ES-I3 (cell line): ENCODE results near the gene RAI1.

Experiments used
- H3K36me3 ChIP-seq: 2 replicates; pipeline ENCODE4 v1.6.1; 2013; ENCODE audit warnings: mild to moderate bottlenecking, low read length, control low read depth, moderate library complexity; ENCODE audit not compliant: insufficient read depth
- H3K4me1 ChIP-seq: 2 replicates; pipeline ENCODE4 v1.6.1; 2013; ENCODE audit warnings: mild to moderate bottlenecking, control low read depth, low read length; ENCODE audit not compliant: insufficient read depth
- H3K9ac ChIP-seq: 2 replicates; pipeline ENCODE4 v1.6.1; 2013; ENCODE audit warnings: low read depth, mild to moderate bottlenecking, low read length, moderate library complexity
- H3K9me3 ChIP-seq: 2 replicates; pipeline ENCODE4 v1.6.1; 2013; ENCODE audit warnings: mild to moderate bottlenecking, low read length, moderate library complexity; ENCODE audit not compliant: control insufficient read depth, insufficient read depth

RAI1 gene

GRCh38 chr17:17788967-17789366 lies 107.7 kb downstream of the RAI1 start:
- no peaks in the 10 kb centered on the region for H3K9me3 ChIP-seq
- H3K4me1 ChIP-seq, result peaks cover 33% of the 10 kb centered on the region

GRCh38 chr17:17789410-17789809 lies 108.2 kb downstream of the RAI1 start:
- H3K9me3 ChIP-seq, result no peaks in the 10 kb centered on the region
- H3K4me1 ChIP-seq, result peaks cover 33% of the 10 kb centered on the region
- no peak overlapping the region for H3K9ac ChIP-seq
- no peaks in the 10 kb centered on the region for H3K36me3 ChIP-seq

More at GRCh38 chr17:17788967-17789366, 107.7 kb downstream of the RAI1 start:
- H3K9ac ChIP-seq, result no peak overlapping the region
- no peaks in the 10 kb centered on the region for H3K36me3 ChIP-seq

GRCh38 chr17:17789828-17790636 lies 108.8 kb downstream of the RAI1 start:
- H3K9ac ChIP-seq, result no peak overlapping the region
- H3K4me1 ChIP-seq, result peaks cover 28% of the 10 kb centered on the region
- no peaks in the 10 kb centered on the region for H3K9me3 ChIP-seq
- no peaks in the 10 kb centered on the region for H3K36me3 ChIP-seq

- Histone ChIP-seq H3K9ac (no peak overlapping the region), H3K9me3 (no peaks in the 10 kb centered on the region), H3K36me3 (no peaks in the 10 kb centered on the region), H3K4me1 (peaks cover 21% of the 10 kb centered on the region)
Observed at GRCh38 chr17:17790637-17791464, 109.6 kb downstream of the RAI1 start.

DNA sequence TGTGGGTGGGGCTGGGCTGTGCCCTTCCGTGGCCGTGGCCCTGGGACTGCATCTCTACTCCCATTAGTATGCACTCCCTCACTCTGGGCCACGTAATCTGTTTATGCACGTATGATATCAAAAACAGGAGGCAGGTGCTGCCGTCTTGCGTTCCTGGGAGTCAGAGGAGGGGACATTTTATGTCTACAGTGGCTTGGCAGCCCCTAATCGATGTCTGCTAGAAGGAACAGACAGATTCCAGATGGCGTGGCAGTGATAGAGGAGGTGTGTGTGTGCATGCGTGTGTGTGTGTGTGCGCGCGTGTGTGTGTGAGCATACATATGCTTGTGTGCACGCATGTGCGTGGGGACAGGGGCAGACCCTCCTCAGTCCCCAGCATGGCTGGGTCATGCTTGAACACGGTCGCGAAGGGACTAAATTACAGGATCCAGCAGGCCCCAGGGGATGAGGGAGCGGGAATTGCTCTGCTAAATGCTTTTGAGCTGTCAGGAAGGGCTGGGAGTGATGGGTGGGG lies 110.8 kb downstream of the RAI1 start:
- H3K36me3 ChIP-seq, result no peaks in the 10 kb centered on the region
- no peak overlapping the region for H3K9ac ChIP-seq
- no peaks in the 10 kb centered on the region for H3K9me3 ChIP-seq
- peaks cover 21% of the 10 kb centered on the region for H3K4me1 ChIP-seq

GRCh38 chr17:17792551-17793377 lies 111.5 kb downstream of the RAI1 start:
- H3K36me3 ChIP-seq, result no peaks in the 10 kb centered on the region
- peaks cover 21% of the 10 kb centered on the region for H3K4me1 ChIP-seq
- no peaks in the 10 kb centered on the region for H3K9me3 ChIP-seq
- no peak overlapping the region for H3K9ac ChIP-seq

- no peak overlapping the region for H3K9ac ChIP-seq
- peaks cover 21% of the 10 kb centered on the region for H3K4me1 ChIP-seq
- H3K36me3 ChIP-seq, result no peaks in the 10 kb centered on the region
- H3K9me3 ChIP-seq, result no peaks in the 10 kb centered on the region
Observed at GRCh38 chr17:17793378-17794214, 112.3 kb downstream of the RAI1 start.

GRCh38 chr17:17794382-17794781 lies 113.1 kb downstream of the RAI1 start:
- Histone ChIP-seq H3K9ac (no peak overlapping the region), H3K9me3 (no peaks in the 10 kb centered on the region), H3K4me1 (peaks cover 21% of the 10 kb centered on the region), H3K36me3 (no peaks in the 10 kb centered on the region)

- Histone ChIP-seq H3K4me1 (peaks cover 25% of the 10 kb centered on the region), H3K9me3 (no peaks in the 10 kb centered on the region), H3K36me3 (no peaks in the 10 kb centered on the region), H3K9ac (no peak overlapping the region)
Observed at GRCh38 chr17:17795296-17795695, 114.0 kb downstream of the RAI1 start.

DNA sequence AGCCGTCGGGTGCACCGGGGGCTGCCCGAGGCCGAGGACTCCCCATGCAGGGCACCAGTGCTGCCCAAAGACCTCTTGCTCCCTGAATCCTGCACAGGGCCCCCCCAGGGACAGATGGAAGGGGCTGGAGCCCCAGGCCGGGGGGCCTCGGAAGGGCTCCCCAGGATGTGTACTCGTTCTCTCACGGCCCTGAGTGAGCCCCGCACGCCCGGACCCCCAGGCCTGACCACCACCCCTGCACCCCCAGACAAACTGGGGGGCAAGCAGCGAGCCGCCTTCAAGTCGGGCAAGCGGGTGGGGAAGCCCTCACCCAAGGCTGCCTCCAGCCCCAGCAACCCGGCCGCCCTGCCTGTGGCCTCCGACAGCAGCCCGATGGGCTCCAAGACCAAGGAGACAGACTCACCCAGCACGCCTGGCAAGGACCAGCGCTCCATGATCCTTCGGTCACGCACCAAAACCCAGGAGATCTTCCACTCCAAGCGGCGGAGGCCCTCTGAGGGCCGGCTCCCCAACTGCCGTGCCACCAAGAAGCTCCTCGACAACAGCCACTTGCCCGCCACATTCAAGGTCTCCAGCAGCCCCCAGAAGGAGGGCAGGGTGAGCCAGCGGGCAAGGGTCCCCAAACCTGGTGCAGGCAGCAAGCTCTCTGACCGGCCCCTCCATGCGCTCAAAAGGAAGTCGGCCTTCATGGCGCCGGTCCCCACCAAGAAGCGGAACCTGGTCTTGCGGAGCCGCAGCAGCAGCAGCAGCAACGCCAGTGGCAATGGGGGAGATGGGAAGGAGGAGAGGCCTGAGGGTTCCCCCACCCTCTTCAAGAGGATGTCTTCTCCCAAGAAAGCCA lies 114.9 kb downstream of the RAI1 start:
- H3K9me3 ChIP-seq, result no peaks in the 10 kb centered on the region
- H3K9ac ChIP-seq, result no peak overlapping the region
- H3K4me1 ChIP-seq, result peaks cover 18% of the 10 kb centered on the region
- H3K36me3 ChIP-seq, result no peaks in the 10 kb centered on the region

GRCh38 chr17:17796787-17797061 lies 115.5 kb downstream of the RAI1 start:
- H3K4me1 ChIP-seq, result peaks cover 12% of the 10 kb centered on the region
- H3K36me3 ChIP-seq, result no peaks in the 10 kb centered on the region
- H3K9me3 ChIP-seq, result no peaks in the 10 kb centered on the region
- no peak overlapping the region for H3K9ac ChIP-seq

- no peak overlapping the region for H3K9ac ChIP-seq
- H3K36me3 ChIP-seq, result no peaks in the 10 kb centered on the region
- peaks cover 7% of the 10 kb centered on the region; the same call in 1 of the 2 replicates for H3K4me1 ChIP-seq
- H3K9me3 ChIP-seq, result no peaks in the 10 kb centered on the region
Observed at GRCh38 chr17:17797119-17797809, 116.0 kb downstream of the RAI1 start.
